Endothelial cell of umbilical vein (primary cell): ENCODE data around the gene TBC1D19. TPM values are rescaled to one million over a fixed set of nuclear protein-coding genes. Genes with fewer than 3 reads are reported as not detected.

Experiments used
- BruUV-seq: library from RNA; stranded (reverse); fragments of 400-500 nt; replicated peaks from 2 replicates; lab custom pipeline; 2021; lab: Mats Ljungman, UMichigan
- CTCF ChIA-PET: fragments of 300-600, 350-600 bp; sonication (Branson Sonifier 250); formaldehyde crosslinking; loops from one replicate; lab custom pipeline; 2021; ENCODE audit warnings: antibody characterized with exemption, inconsistent platforms; lab: Charles Lee
- POLR2A ChIA-PET: fragments of 300-600, 350-600 bp; sonication (Branson Sonifier 250); formaldehyde crosslinking; loops from one replicate; lab custom pipeline; 2021; ENCODE audit warnings: antibody characterized with exemption, inconsistent platforms; lab: Charles Lee
- DNase-seq: peaks from one replicate; pipeline ENCODE4 v3.0.0-alpha.2; 2011; ENCODE audit warnings: low read depth, low spot score
- FAIRE-seq: peaks from 2 replicates; lab custom pipeline; 2011; peaks lifted over from hg19 to GRCh38; lab: Jason Lieb, UNC
- H2AFZ ChIP-seq: 2 replicates; pipeline ENCODE4 v1.6.0; 2012; ENCODE audit warnings: low read depth, low read length, control low read depth, inconsistent platforms
- H3K27ac ChIP-seq: 2 replicates; pipeline ENCODE4 v1.5.1; 2011; ENCODE audit warnings: low read depth, mild to moderate bottlenecking, control low read depth, low read length, moderate library complexity; ENCODE audit not compliant: insufficient read depth
- H3K27me3 ChIP-seq, 2 experiments: 2 replicates each; pipeline versions ENCODE4 v1.6.0 to v1.6.1; 2011; ENCODE audit warnings: low read length in 2 of 2, mixed read lengths in 1 of 2; ENCODE audit not compliant: control insufficient read depth in 2 of 2, insufficient read depth in 2 of 2
- H3K36me3 ChIP-seq, 2 experiments: 2 replicates in 1 of 2; 3 replicates in 1 of 2; pipeline ENCODE4 v1.5.1; 2011; ENCODE audit warnings: low read length in 2 of 2, mild to moderate bottlenecking in 1 of 2, moderate library complexity in 1 of 2; ENCODE audit not compliant: control insufficient read depth in 2 of 2, insufficient read depth in 2 of 2; ENCODE audit errors: extremely low read depth in 1 of 2
- H3K4me1 ChIP-seq: 3 replicates; pipeline ENCODE4 v1.5.1; 2011; ENCODE audit warnings: mild to moderate bottlenecking, low read length; ENCODE audit not compliant: control insufficient read depth, insufficient read depth; ENCODE audit errors: extremely low read depth
- H3K4me2 ChIP-seq: 2 replicates; pipeline ENCODE4 v1.6.1; 2011; ENCODE audit warnings: low read length, control low read depth, mixed read lengths; ENCODE audit not compliant: insufficient read depth
- H3K4me3 ChIP-seq, 3 experiments: fragments of 200-600 bp in 1 of 3; sonication (generic), shearing (Covaris generic) in 1 of 3; replicated peaks in 1 of 3; 2 replicates each; pipeline ENCODE4 v1.5.1; 2011 to 2016; ENCODE audit warnings: control low read depth in 3 of 3, low read length in 3 of 3, mild to moderate bottlenecking in 2 of 3, inconsistent platforms in 1 of 3, low read depth in 1 of 3, moderate library complexity in 1 of 3; ENCODE audit not compliant: insufficient read depth in 1 of 3
- H3K79me2 ChIP-seq: 2 replicates; pipeline ENCODE4 v1.6.0; 2012; ENCODE audit warnings: low read length, inconsistent platforms; ENCODE audit not compliant: control insufficient read depth, insufficient read depth
- H3K9ac ChIP-seq: replicated peaks from 2 replicates; pipeline ENCODE3; 2011; ENCODE audit warnings: low read length, control low read depth; ENCODE audit not compliant: insufficient read depth; ENCODE audit errors: extremely low read depth
- H3K9me1 ChIP-seq: replicated peaks from 3 replicates; pipeline ENCODE4 v1.6.0; 2011; ENCODE audit warnings: mild to moderate bottlenecking, low read length; ENCODE audit not compliant: control insufficient read depth, insufficient read depth; ENCODE audit errors: extremely low read depth
- H3K9me3 ChIP-seq: replicated peaks from 2 replicates; pipeline ENCODE4 v1.5.1; 2012; ENCODE audit warnings: low read length, inconsistent platforms; ENCODE audit not compliant: control insufficient read depth, insufficient read depth
- H4K20me1 ChIP-seq: replicated peaks from 2 replicates; pipeline ENCODE3; 2011; ENCODE audit warnings: mild to moderate bottlenecking, low read length; ENCODE audit not compliant: control insufficient read depth, insufficient read depth; ENCODE audit errors: extremely low read depth
- CTCF ChIP-seq, 2 donors: IDR thresholded peaks; 1 replicate in 1 of 2; 2 replicates in 1 of 2; pipeline ENCODE4 v1.5.1; 2011; ENCODE audit warnings: low read length in 2 of 2, mild to moderate bottlenecking in 2 of 2, moderate library complexity in 2 of 2, control low read depth in 1 of 2, inconsistent platforms in 1 of 2, low read depth in 1 of 2; ENCODE audit not compliant: insufficient read depth in 1 of 2; ENCODE audit errors: extremely low read depth in 1 of 2
- EZH2 ChIP-seq: IDR thresholded peaks from 2 replicates; pipeline ENCODE4 v1.6.1; 2012; ENCODE audit warnings: borderline replicate concordance, low read depth, mild to moderate bottlenecking, moderate library complexity, low read length, inconsistent platforms; ENCODE audit not compliant: severe bottlenecking
- FOS ChIP-seq: IDR thresholded peaks from 2 replicates; pipeline ENCODE4 v1.6.1; 2011; ENCODE audit warnings: mild to moderate bottlenecking, low read length, moderate library complexity, borderline replicate concordance; ENCODE audit not compliant: insufficient read depth
- GATA2 ChIP-seq: IDR thresholded peaks from 2 replicates; pipeline ENCODE4 v1.7.0; 2011; ENCODE audit warnings: low read depth, mild to moderate bottlenecking, moderate library complexity, mixed read lengths, low read length; ENCODE audit not compliant: insufficient read length, insufficient read depth
- JUN ChIP-seq: IDR thresholded peaks from 2 replicates; pipeline ENCODE4 v1.6.1; 2011; ENCODE audit warnings: borderline replicate concordance, low read depth; ENCODE audit not compliant: insufficient read length, insufficient read depth
- MAX ChIP-seq: IDR thresholded peaks from 2 replicates; pipeline ENCODE4 v1.6.1; 2011; ENCODE audit not compliant: insufficient read depth, insufficient read length
- MYC ChIP-seq: IDR thresholded peaks from one replicate; pipeline ENCODE4 v1.6.1; 2011; ENCODE audit warnings: mild to moderate bottlenecking, low read depth, low read length
- POLR2A ChIP-seq: IDR thresholded peaks from 2 replicates; pipeline ENCODE4 v1.6.1; 2012; ENCODE audit warnings: low read depth, mild to moderate bottlenecking, control low read depth, low read length
- POLR2AphosphoS5 ChIP-seq: IDR thresholded peaks from 2 replicates; pipeline ENCODE4 v1.6.1; 2012; ENCODE audit warnings: low read depth, mild to moderate bottlenecking, control low read depth, low read length, moderate library complexity; ENCODE audit not compliant: insufficient read depth
- dilution Hi-C: fragments of 300-500 bp; cut with MboI; formaldehyde crosslinking; loops from one replicate; pipeline ENCODE4 v1.15.0; 2019; ENCODE audit warnings: low sequenced_read_pairs; ENCODE audit not compliant: extremely low pct_ligation_motif_present
- intact Hi-C: fragments of 100-400 bp; cut with micrococcal nuclease; formaldehyde crosslinking; loops from one replicate; pipeline ENCODE4 v1.10.0; 2022
- polyA plus RNA-seq, 4 experiments: library from polyadenylated mRNA; depleted of rRNA in 3 of 4; stranded (reverse) in 3 of 4; unstranded in 1 of 4; fragments of >200 nt; gene quantifications; 2 replicates each; pipeline versions ENCODE4 v1.2.1 to v1.2.3, GENCODE V29; 2011 to 2012; ENCODE audit warnings: missing spikeins in 1 of 4
- total RNA-seq: library from RNA; stranded (reverse); gene quantifications from 2 replicates; pipeline ENCODE4 v1.2.3, GENCODE V29; 2021

Gene TBC1D19
- total and polyA plus RNA-seq, 2 donors (not counting 3 experiments of a cell fraction or from before 2014, with no cell fraction given) = 4.4 to 5.9 TPM

GRCh38 chr4:26601204-26601603, 17.3 kb downstream of the TBC1D19 start:
- no peaks in the 10 kb centered on the region for H3K79me2 ChIP-seq
- POLR2A ChIA-PET = no interaction called here
- no TSS peak for BruUV-seq

More at GRCh38 chr4:26601204-26601603, 17.3 kb downstream of the TBC1D19 start:
- dilution Hi-C loops = no loop called here
- no peaks in the 10 kb centered on the region for H4K20me1 ChIP-seq
- H3K4me3 ChIP-seq = no peak overlapping the region
- no peak for DNase-seq
- no peaks in the 10 kb centered on the region for H3K9me1 ChIP-seq
- H2AFZ ChIP-seq = no peak overlapping the region
- H3K36me3 ChIP-seq = no peaks in the 10 kb centered on the region
- no peak for FAIRE-seq
- CTCF ChIA-PET = interaction anchor here (1.8 to 2.1 kb wide), 2 partner anchors 10 to 17 kb away, joined by 4 to 6 read pairs; partner anchors contain the start of gene TBC1D19
- H3K9ac ChIP-seq = no peak overlapping the region
- no peak overlapping the region for H3K27ac ChIP-seq
- H3K9me3 ChIP-seq = no peaks in the 10 kb centered on the region
- TF ChIP-seq EZH2 (no peak), POLR2A (no peak), JUN (no peak), MAX (no peak), GATA2 (no peak), FOS (no peak), MYC (no peak), CTCF (IDR thresholded peaks at IDR 0.05; ENCODE audit: extremely low read depth in 1 of 2, insufficient read depth in 1 of 2, low read depth in 1 of 2, low read length in 2 of 2) (no peak), POLR2AphosphoS5 (no peak)
- no peaks in the 10 kb centered on the region for H3K4me1 ChIP-seq
- H3K27me3 ChIP-seq = no peaks in the 10 kb centered on the region
- H3K4me2 ChIP-seq = no peak overlapping the region
- intact Hi-C loops = no loop called here
